ENCODE results near the gene TSEN15. TPM values are rescaled to one million over a fixed set of nuclear protein-coding genes. Genes with fewer than 3 reads are reported as not detected.
"Not testable (repeated sequence)": the region's sequence is repeated elsewhere in the genome, so short reads cannot be mapped to it uniquely, and the experiment has no call there.

Gene TSEN15
- total RNA-seq, 4 donors from 2014 or later: 45.8 to 63.3 (median 60.1) TPM

DNA sequence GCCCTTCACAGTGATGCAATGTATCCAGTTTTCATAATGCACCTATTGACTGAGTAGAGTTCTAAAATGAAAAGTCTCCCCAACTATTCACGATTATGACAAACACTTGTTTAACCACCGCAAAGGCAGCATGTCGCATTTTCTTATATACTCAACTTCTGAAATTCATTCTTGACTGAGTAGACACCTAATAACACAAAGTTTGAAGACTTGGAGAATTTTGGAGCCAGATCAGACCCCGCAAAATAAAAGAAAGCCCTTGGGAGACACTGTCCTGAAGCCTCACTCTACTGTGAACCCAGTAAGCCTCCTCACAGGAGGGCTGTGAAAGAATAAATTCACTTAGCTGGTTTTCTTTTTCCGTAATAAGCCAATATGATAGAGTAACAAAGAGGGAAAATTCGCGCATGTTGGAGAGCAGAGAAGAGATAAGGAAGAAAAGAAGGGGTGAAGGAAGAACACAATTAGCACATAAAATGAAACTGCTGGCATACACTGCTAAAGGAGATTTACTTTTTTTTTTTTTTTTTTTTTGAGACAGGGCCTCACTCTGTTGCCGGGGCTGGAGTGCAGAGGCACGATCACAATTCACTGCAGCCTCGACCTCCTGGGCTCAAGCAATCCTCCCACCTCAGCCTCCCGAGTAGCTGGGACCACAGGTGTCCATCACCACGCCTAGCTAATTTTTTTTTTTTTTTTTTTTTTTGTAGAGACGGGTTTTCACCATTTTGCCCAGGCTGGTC, 13.5 kb upstream of the TSEN15 start:
- Histone ChIP-seq H3K36me3 (no peaks in the 10 kb centered on the region), H3K27me3 (no peaks in the 10 kb centered on the region), H3K27ac (no peak overlapping the region), H3K4me3 (replicated peaks in 1 of 3) (no peak overlapping the region), H3K4me1 (peaks cover 0 to 4% of the 10 kb centered on the region in 2 donors), H3K9me3 (no peaks in the 10 kb centered on the region)
- intact Hi-C loops (cut with DNase I): no loop called here
- DNase-seq: no peak
- TF ChIP-seq POLR2A (IDR thresholded peaks at IDR 0.05): no peak
- TF ChIP-seq, protein P1, sequence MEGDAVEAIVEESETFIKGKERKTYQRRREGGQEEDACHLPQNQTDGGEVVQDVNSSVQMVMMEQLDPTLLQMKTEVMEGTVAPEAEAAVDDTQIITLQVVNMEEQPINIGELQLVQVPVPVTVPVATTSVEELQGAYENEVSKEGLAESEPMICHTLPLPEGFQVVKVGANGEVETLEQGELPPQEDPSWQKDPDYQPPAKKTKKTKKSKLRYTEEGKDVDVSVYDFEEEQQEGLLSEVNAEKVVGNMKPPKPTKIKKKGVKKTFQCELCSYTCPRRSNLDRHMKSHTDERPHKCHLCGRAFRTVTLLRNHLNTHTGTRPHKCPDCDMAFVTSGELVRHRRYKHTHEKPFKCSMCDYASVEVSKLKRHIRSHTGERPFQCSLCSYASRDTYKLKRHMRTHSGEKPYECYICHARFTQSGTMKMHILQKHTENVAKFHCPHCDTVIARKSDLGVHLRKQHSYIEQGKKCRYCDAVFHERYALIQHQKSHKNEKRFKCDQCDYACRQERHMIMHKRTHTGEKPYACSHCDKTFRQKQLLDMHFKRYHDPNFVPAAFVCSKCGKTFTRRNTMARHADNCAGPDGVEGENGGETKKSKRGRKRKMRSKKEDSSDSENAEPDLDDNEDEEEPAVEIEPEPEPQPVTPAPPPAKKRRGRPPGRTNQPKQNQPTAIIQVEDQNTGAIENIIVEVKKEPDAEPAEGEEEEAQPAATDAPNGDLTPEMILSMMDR (IDR thresholded peaks at IDR 0.05): no peak
- 85 to 87% methylated on average over 13 of the region's 13 CpGs for WGBS, 2 donors

DNA sequence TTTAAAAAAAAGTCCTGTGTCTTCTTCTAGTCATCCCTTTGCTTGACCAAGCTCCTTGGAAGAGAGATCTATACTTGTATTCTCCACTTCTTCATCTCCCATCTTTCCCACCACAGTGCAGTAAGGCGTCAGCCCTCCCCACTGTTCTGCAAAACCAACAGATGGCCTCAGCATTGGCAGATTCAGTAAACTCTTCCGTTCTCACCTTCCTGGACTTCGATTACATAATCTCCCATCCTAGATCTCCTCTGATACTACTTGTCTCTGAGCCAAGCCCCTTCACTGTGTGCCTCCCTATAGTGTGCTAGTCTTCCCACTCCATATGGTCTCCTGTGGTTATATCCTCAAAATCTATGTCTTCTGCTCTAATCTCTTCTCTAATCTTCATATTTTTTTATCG, 12.4 kb upstream of the TSEN15 start:
- Histone ChIP-seq H3K4me1 (peaks cover 0 to 4% of the 10 kb centered on the region in 2 donors), H3K36me3 (no peaks in the 10 kb centered on the region), H3K4me3 (replicated peaks in 1 of 3) (no peak overlapping the region), H3K27ac (no peak overlapping the region), H3K9me3 (no peaks in the 10 kb centered on the region), H3K27me3 (no peaks in the 10 kb centered on the region)
- intact Hi-C loops (cut with DNase I): no loop called here
- no peak for TF ChIP-seq POLR2A (IDR thresholded peaks at IDR 0.05)
- TF ChIP-seq, protein P1 (IDR thresholded peaks at IDR 0.05): no peak
- DNase-seq: no peak
- 86 to 91% methylated on average over 4 of the region's 4 CpGs for WGBS, 2 donors

DNA sequence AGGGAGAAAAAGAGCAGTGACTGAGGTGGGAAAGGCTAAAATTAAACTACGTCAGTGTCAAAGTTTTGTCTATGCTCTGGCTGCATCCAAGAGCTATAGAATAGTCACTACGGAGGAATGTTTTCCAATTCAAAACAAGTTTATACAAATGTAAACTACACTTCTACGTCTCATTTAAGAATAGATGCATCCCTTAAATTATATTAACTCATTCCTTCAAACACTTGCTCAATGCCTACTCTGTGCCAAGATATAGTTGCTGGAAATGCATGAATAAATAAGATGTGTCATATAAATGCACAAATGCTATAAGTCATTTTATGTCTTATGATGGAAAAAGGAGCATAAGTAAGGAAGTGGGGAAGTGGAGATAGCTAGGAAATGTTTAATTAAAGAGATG, 9.8 kb upstream of the TSEN15 start:
- no peak for DNase-seq
- WGBS, 2 donors: 88 to 91% methylated on average over 3 of the region's 3 CpGs
- H3K27ac ChIP-seq: no peak overlapping the region
- intact Hi-C loops (cut with DNase I): no loop called here
- no peaks in the 10 kb centered on the region for H3K9me3 ChIP-seq
- no peak for TF ChIP-seq POLR2A (IDR thresholded peaks at IDR 0.05)
- TF ChIP-seq, protein P1 (IDR thresholded peaks at IDR 0.05): no peak
- no peaks in the 10 kb centered on the region for H3K36me3 ChIP-seq
- no peaks in the 10 kb centered on the region for H3K4me1 ChIP-seq
- H3K27me3 ChIP-seq: no peaks in the 10 kb centered on the region
- H3K4me3 ChIP-seq (replicated peaks in 1 of 3): no peak overlapping the region

DNA sequence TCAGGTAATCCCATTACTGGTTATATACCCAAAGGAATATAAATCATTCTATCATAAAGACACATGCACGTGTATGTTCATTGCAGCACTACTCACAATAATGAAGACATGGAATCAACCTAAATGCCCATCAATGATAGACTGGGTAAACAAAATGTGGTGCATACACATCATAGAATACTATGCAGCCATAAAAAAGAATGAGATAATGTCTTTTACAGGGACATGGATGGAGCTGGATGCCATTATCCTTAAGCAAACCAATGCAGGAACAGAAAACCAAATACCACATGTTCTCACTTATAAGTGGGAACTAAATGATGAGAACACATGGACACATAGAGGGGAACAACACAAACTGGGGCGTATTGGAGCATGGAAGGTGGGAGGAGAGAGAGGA, 8.2 kb upstream of the TSEN15 start:
- H3K36me3 ChIP-seq; DNase-seq; intact Hi-C loops (cut with DNase I); H3K4me1 ChIP-seq; H3K27ac ChIP-seq; H3K9me3 ChIP-seq; H3K27me3 ChIP-seq; H3K4me3 ChIP-seq (replicated peaks in 1 of 3): not testable (repeated sequence)
- WGBS, 2 donors: 90 to 94% methylated on average over 2 of the region's 2 CpGs

DNA sequence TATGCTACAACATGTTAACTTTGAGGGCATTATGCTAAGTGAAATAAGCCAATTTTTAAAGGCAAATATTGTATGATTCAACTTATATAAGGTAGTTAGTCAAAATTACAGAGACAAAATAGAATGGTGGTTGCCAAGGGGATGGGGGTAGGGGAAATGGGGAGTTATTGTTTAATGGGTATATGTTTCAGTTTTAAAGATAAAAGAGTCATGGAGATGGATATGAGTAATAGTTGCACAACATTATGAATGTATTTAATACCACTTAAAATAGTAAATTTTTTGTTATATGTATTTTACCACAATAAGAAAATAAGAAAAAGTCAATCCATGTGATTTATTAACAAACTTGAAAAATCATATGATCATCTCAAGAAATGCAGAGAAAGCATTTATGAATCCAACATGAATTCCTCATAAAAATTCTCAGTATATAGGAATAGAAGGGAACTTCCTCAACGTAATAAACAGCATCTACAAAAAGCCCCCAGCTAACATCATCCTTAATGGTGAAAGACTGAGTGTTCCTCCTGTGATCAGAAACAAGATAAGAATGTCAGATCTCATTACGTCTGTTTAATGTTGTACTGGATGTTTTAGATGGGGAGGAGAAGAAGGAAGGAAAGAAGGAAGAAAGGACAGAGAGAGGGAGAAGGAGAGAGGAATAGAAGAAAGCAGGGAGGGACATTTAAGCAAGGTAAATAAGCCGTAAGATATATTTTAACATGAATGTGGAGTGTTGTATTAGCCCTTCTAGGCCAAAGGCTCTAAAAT, 6.7 kb upstream of the TSEN15 start:
- 81 to 84% methylated on average over 3 of the region's 3 CpGs for WGBS, 2 donors
- H3K4me3 ChIP-seq (replicated peaks in 1 of 3): no peak overlapping the region
- H3K9me3 ChIP-seq: no peaks in the 10 kb centered on the region
- no peaks in the 10 kb centered on the region for H3K36me3 ChIP-seq
- no peak overlapping the region for H3K27ac ChIP-seq
- intact Hi-C loops (cut with DNase I): no loop called here
- no peaks in the 10 kb centered on the region for H3K27me3 ChIP-seq
- no peaks in the 10 kb centered on the region for H3K4me1 ChIP-seq
- DNase-seq: no peak
- TF ChIP-seq POLR2A (IDR thresholded peaks at IDR 0.05): no peak
- TF ChIP-seq, protein P1 (IDR thresholded peaks at IDR 0.05): no peak

DNA sequence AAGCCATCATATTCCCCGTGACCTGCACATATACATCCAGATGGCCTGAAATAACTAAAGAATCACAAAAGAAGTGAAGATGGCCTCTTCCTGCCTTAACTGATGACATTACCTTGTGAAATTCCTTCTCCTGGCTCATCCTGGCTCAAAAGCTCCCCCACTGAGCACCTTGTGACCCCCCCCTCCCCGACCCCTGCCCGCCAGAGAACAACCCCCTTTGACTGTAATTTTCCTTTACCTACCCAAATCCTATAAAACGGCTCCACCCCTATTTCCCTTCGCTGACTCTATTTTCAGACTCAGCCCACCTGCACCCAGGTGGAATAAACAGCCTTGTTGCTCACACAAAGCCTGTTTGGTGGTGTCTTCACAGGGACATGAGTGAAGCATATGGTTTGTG, 4.0 kb upstream of the TSEN15 start:
- H3K27ac ChIP-seq; intact Hi-C loops (cut with DNase I); H3K9me3 ChIP-seq; DNase-seq; H3K4me3 ChIP-seq (replicated peaks in 1 of 3); H3K27me3 ChIP-seq; H3K36me3 ChIP-seq: not testable (repeated sequence)
- 68 to 69% methylated on average over 5 of the region's 5 CpGs for WGBS, 2 donors
- H3K4me1 ChIP-seq: peaks cover 9 to 11% of the 10 kb centered on the region in 2 donors
